SK-N-SH (cell line): ENCODE data around the gene BCAS3.

Experiments used
- EP300 ChIP-seq, 2 experiments: IDR thresholded peaks; 2 replicates each; pipeline versions ENCODE4 v1.4.0 to v1.6.1; 2012; ENCODE audit warnings: borderline replicate concordance in 1 of 2, low read depth in 1 of 2, low read length in 1 of 2
- FOXM1 ChIP-seq: IDR thresholded peaks from 2 replicates; pipeline ENCODE4 v1.4.0; 2012; ENCODE audit warnings: low read depth, mild to moderate bottlenecking
- POLR2AphosphoS5 ChIP-seq: IDR thresholded peaks from 2 replicates; pipeline ENCODE4 v1.6.1; 2012; ENCODE audit warnings: low read depth, low read length
- SIN3A ChIP-seq: IDR thresholded peaks from 2 replicates; pipeline ENCODE4 v1.6.1; 2012; ENCODE audit warnings: low read depth, mild to moderate bottlenecking, low read length, moderate library complexity, borderline replicate concordance
- TCF12 ChIP-seq: IDR thresholded peaks from 2 replicates; pipeline ENCODE4 v1.4.0; 2012
- TF ChIP-seq, protein P1 (sequence below): IDR thresholded peaks from 2 replicates; pipeline ENCODE4 v1.4.0; 2012; ENCODE audit warnings: low read depth
- TF ChIP-seq, protein P2 (sequence below): fragments of 200-600 bp; sonication (generic); IDR thresholded peaks from 2 replicates; pipeline ENCODE4 v1.6.1; 2017; ENCODE audit warnings: antibody characterized with exemption, mild to moderate bottlenecking, moderate library complexity
- TF ChIP-seq, protein P3 (sequence below): fragments of 150-350 bp; IDR thresholded peaks from 2 replicates; pipeline ENCODE4 v1.6.1; 2017; ENCODE audit warnings: antibody characterized with exemption, low read length, low read depth, borderline replicate concordance

GRCh38 chr17:61395409-61395982 lies 717.8 kb downstream of the BCAS3 start:
- TF ChIP-seq, protein P1, sequence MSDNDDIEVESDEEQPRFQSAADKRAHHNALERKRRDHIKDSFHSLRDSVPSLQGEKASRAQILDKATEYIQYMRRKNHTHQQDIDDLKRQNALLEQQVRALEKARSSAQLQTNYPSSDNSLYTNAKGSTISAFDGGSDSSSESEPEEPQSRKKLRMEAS, result no peak
- TF ChIP-seq, protein P2, sequence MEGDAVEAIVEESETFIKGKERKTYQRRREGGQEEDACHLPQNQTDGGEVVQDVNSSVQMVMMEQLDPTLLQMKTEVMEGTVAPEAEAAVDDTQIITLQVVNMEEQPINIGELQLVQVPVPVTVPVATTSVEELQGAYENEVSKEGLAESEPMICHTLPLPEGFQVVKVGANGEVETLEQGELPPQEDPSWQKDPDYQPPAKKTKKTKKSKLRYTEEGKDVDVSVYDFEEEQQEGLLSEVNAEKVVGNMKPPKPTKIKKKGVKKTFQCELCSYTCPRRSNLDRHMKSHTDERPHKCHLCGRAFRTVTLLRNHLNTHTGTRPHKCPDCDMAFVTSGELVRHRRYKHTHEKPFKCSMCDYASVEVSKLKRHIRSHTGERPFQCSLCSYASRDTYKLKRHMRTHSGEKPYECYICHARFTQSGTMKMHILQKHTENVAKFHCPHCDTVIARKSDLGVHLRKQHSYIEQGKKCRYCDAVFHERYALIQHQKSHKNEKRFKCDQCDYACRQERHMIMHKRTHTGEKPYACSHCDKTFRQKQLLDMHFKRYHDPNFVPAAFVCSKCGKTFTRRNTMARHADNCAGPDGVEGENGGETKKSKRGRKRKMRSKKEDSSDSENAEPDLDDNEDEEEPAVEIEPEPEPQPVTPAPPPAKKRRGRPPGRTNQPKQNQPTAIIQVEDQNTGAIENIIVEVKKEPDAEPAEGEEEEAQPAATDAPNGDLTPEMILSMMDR, result no peak
- TF ChIP-seq POLR2AphosphoS5 (no peak), FOXM1 (no peak), SIN3A (no peak), EP300 (IDR thresholded peaks at IDR 0.05; ENCODE audit: borderline replicate concordance in 1 of 2, low read depth in 1 of 2, low read length in 1 of 2) (no peak), TCF12 (no peak)
- TF ChIP-seq, protein P3, sequence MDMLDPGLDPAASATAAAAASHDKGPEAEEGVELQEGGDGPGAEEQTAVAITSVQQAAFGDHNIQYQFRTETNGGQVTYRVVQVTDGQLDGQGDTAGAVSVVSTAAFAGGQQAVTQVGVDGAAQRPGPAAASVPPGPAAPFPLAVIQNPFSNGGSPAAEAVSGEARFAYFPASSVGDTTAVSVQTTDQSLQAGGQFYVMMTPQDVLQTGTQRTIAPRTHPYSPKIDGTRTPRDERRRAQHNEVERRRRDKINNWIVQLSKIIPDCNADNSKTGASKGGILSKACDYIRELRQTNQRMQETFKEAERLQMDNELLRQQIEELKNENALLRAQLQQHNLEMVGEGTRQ, result no peak
